Endodermal cell (in vitro differentiated cells): ENCODE measurements around the gene MACROD2. TPM values are rescaled to one million over a fixed set of nuclear protein-coding genes. Genes with fewer than 3 reads are reported as not detected.
"Not testable (repeated sequence)": the region's sequence is repeated elsewhere in the genome, so short reads cannot be mapped to it uniquely, and the experiment has no call there.

Experiments
- DNase-seq: peaks from one replicate; pipeline ENCODE4 v3.0.0-alpha.2; 2017
- H3K27ac ChIP-seq: 2 replicates; pipeline ENCODE4 v1.5.1; 2013; ENCODE audit warnings: mild to moderate bottlenecking, low read depth, low read length, moderate library complexity
- H3K27me3 ChIP-seq: 2 replicates; pipeline ENCODE4 v1.6.1; 2013; ENCODE audit warnings: mild to moderate bottlenecking, low read length, moderate library complexity; ENCODE audit not compliant: insufficient read depth, control insufficient read depth, poor library complexity, severe bottlenecking
- H3K36me3 ChIP-seq: 2 replicates; pipeline ENCODE4 v1.7.0; 2013; ENCODE audit warnings: mild to moderate bottlenecking, low read length, moderate library complexity; ENCODE audit not compliant: control insufficient read depth, insufficient read depth
- H3K4me1 ChIP-seq: one replicate; pipeline ENCODE4 v1.7.0; 2013; ENCODE audit warnings: low read length; ENCODE audit not compliant: control insufficient read depth, insufficient read depth
- H3K4me3 ChIP-seq: 2 replicates; pipeline ENCODE4 v1.5.1; 2013; ENCODE audit warnings: mild to moderate bottlenecking, low read length, moderate library complexity
- H3K9ac ChIP-seq: 2 replicates; pipeline ENCODE4 v1.6.1; 2013; ENCODE audit warnings: mild to moderate bottlenecking, low read length, moderate library complexity; ENCODE audit not compliant: poor library complexity, severe bottlenecking; ENCODE audit errors: extremely low read depth
- H3K9me3 ChIP-seq: 2 replicates; pipeline ENCODE4 v1.6.1; 2013; ENCODE audit warnings: mild to moderate bottlenecking, low read length, moderate library complexity; ENCODE audit not compliant: control insufficient read depth
- H3K27ac Mint-ChIP-seq: 2 replicates; pipeline ENCODE4 v1.8.0; 2020; ENCODE audit warnings: mixed read lengths
- H3K27me3 Mint-ChIP-seq: 2 replicates; pipeline ENCODE4 v1.8.0; 2021; ENCODE audit warnings: mild to moderate bottlenecking, mixed read lengths; ENCODE audit not compliant: insufficient read depth
- H3K36me3 Mint-ChIP-seq: 2 replicates; pipeline ENCODE4 v1.8.0; 2020; ENCODE audit warnings: low read depth, mixed read lengths
- H3K4me1 Mint-ChIP-seq: 2 replicates; pipeline ENCODE4 v1.8.0; 2020; ENCODE audit warnings: mixed read lengths
- H3K4me3 Mint-ChIP-seq: 2 replicates; pipeline ENCODE4 v1.8.0; 2020; ENCODE audit warnings: mild to moderate bottlenecking, moderate library complexity, mixed read lengths
- H3K9me3 Mint-ChIP-seq: 2 replicates; pipeline ENCODE4 v1.8.0; 2020; ENCODE audit warnings: mild to moderate bottlenecking, mixed read lengths
- CTCF ChIP-seq: fragments of 200-600 bp; sonication (generic); conservative IDR thresholded peaks from 2 replicates; pipeline ENCODE4 v1.5.0; 2021; ENCODE audit warnings: antibody characterized with exemption, mild to moderate bottlenecking
- WGBS, 2 experiments: methylation state at CpG; one replicate each; pipeline versions ENCODE4 v1.1.5 to v1.1.7; 2013; ENCODE audit warnings: missing lambda C conversion rate in 2 of 2, mixed read lengths in 1 of 2; ENCODE audit not compliant: insufficient coverage in 1 of 2, insufficient read length in 1 of 2; 5-methylcytosine and 5-hydroxymethylcytosine counted together
- total RNA-seq, 2 donors: library from RNA; stranded (reverse); fragmentation: NEBNext Ultra II Directional in 1 of 2; extraction: Animal tissue kit (Norgen Biotek cat#: 25700) in 1 of 2; gene quantifications; 2 replicates in 1 of 2; 3 replicates in 1 of 2; pipeline ENCODE4 v1.2.1, GENCODE V29; 2021

The MACROD2 gene
- total RNA-seq, 2 donors from 2014 or later = 2.3 to 4.8 TPM

- Mint-ChIP-seq H3K4me1 (peaks cover 4% of the 10 kb centered on the region), H3K36me3 (no peaks in the 10 kb centered on the region), H3K27ac (peak within 1 kb of the TSS; percentile 27), H3K27me3 (peaks cover 15% of the 10 kb centered on the region), H3K4me3 (no peak within 1 kb of the TSS), H3K9me3 (peaks cover 18% of the 10 kb centered on the region)
- Histone ChIP-seq H3K27me3 (no peaks in the 10 kb centered on the region), H3K36me3 (no peaks in the 10 kb centered on the region), H3K4me1 (no peaks in the 10 kb centered on the region), H3K27ac (peak within 1 kb of the TSS; percentile 26), H3K9me3 (peaks cover 19% of the 10 kb centered on the region), H3K9ac (no peak within 1 kb of the TSS), H3K4me3 (no peak within 1 kb of the TSS)
- 64% methylated on average over 5 of the region's 5 CpGs; no CpG with 5 or more reads in 1 of the 2 experiments for WGBS, 2 experiments
- TF ChIP-seq CTCF = no peak
- peak; percentile 85 for DNase-seq
Observed at GRCh38 chr20:13990465-13990864, 4.9 kb upstream of the MACROD2 start, which contains the start of gene SEL1L2. SEL1L2 (minus strand) TSS chr20:13990614; CDS start chr20:13990534, 80 bp downstream.

- peak; percentile 21 for TF ChIP-seq CTCF
- Histone ChIP-seq H3K36me3 (no peaks in the 10 kb centered on the region), H3K27me3 (peaks cover 5% of the 10 kb centered on the region), H3K4me1 (no peaks in the 10 kb centered on the region), H3K4me3 (no peak overlapping the region), H3K9ac (no peak overlapping the region), H3K27ac (no peak overlapping the region), H3K9me3 (peaks cover 19% of the 10 kb centered on the region)
- 95% methylated on average over 1 of the region's 1 CpG; no CpG with 5 or more reads in 1 of the 2 experiments for WGBS, 2 experiments
- DNase-seq = no peak
- Mint-ChIP-seq H3K27ac (no peak overlapping the region), H3K36me3 (no peaks in the 10 kb centered on the region), H3K9me3 (peaks cover 18% of the 10 kb centered on the region), H3K4me1 (peaks cover 6% of the 10 kb centered on the region), H3K4me3 (no peak overlapping the region), H3K27me3 (peaks cover 18% of the 10 kb centered on the region)
Observed at GRCh38 chr20:13991311-13991710, 4.0 kb upstream of the MACROD2 start.

- not testable (repeated sequence) for H3K4me1 ChIP-seq, H3K4me3 Mint-ChIP-seq, H3K27ac Mint-ChIP-seq, H3K4me1 Mint-ChIP-seq, H3K9ac ChIP-seq, H3K36me3 ChIP-seq, DNase-seq, H3K27ac ChIP-seq, H3K36me3 Mint-ChIP-seq, H3K4me3 ChIP-seq
- Histone ChIP-seq H3K27me3 (peaks cover 11% of the 10 kb centered on the region), H3K9me3 (peaks cover 19% of the 10 kb centered on the region)
- WGBS, 2 experiments = 92 to 93% methylated on average over 4 of the region's 5 CpGs
- Mint-ChIP-seq H3K9me3 (peaks cover 18% of the 10 kb centered on the region), H3K27me3 (peaks cover 25% of the 10 kb centered on the region)
Observed at GRCh38 chr20:13991955-13992354, 3.4 kb upstream of the MACROD2 start.

- TF ChIP-seq CTCF = peak; percentile 48
- no peaks in the 10 kb centered on the region for H3K4me1 ChIP-seq
- peaks cover 18% of the 10 kb centered on the region for H3K9me3 Mint-ChIP-seq
- peaks cover 31% of the 10 kb centered on the region for H3K27me3 Mint-ChIP-seq
- peaks cover 5% of the 10 kb centered on the region for H3K4me1 Mint-ChIP-seq
- WGBS, 2 experiments = 0% methylated on average over 10 to 50 of the region's 52 CpGs
- no peaks in the 10 kb centered on the region for H3K36me3 ChIP-seq
- peak; percentile 79 for DNase-seq
- no peaks in the 10 kb centered on the region for H3K36me3 Mint-ChIP-seq
- H3K27ac ChIP-seq = no peak overlapping the region
- H3K9me3 ChIP-seq = peaks cover 19% of the 10 kb centered on the region
- H3K4me3 ChIP-seq = peak overlapping the region; percentile 87
- peaks cover 23% of the 10 kb centered on the region for H3K27me3 ChIP-seq
- no peak overlapping the region for H3K27ac Mint-ChIP-seq
- H3K9ac ChIP-seq = peak overlapping the region; percentile 29
- peak overlapping the region; percentile 71 for H3K4me3 Mint-ChIP-seq
Observed at GRCh38 chr20:13995841-13996240, 525 bp downstream of the MACROD2 start.
